ENCODE data around the gene KIF19.

KIF19 gene

GRCh38 chr17:74336307-74336706 is 10.3 kb downstream of the KIF19 start:
- no peak for TF ChIP-seq CTCF (IDR thresholded peaks at IDR 0.05; ENCODE audit: extremely low read depth, insufficient read depth, missing control alignments)
- in situ Hi-C loops (cut with MboI; ENCODE audit: low pct_unique_long_range_greater_than_20kb, low sequenced_read_pairs, unreplicated experiment) = no loop called here
- no peak for DNase-seq (ENCODE audit: low spot score)

GRCh38 chr17:74337834-74338500 is 11.9 kb downstream of the KIF19 start:
- no peak for DNase-seq (ENCODE audit: low spot score)
- in situ Hi-C loops (cut with MboI; ENCODE audit: low pct_unique_long_range_greater_than_20kb, low sequenced_read_pairs, unreplicated experiment) = no loop called here
- TF ChIP-seq CTCF (IDR thresholded peaks at IDR 0.05; ENCODE audit: extremely low read depth, insufficient read depth, missing control alignments) = no peak

GRCh38 chr17:74339537-74340195 is 13.6 kb downstream of the KIF19 start:
- no peak for DNase-seq (ENCODE audit: low spot score)
- no peak for TF ChIP-seq CTCF (IDR thresholded peaks at IDR 0.05; ENCODE audit: extremely low read depth, insufficient read depth, missing control alignments)
- in situ Hi-C loops (cut with MboI; ENCODE audit: low pct_unique_long_range_greater_than_20kb, low sequenced_read_pairs, unreplicated experiment) = no loop called here

- no peak for TF ChIP-seq CTCF (IDR thresholded peaks at IDR 0.05; ENCODE audit: extremely low read depth, insufficient read depth, missing control alignments)
- in situ Hi-C loops (cut with MboI; ENCODE audit: low pct_unique_long_range_greater_than_20kb, low sequenced_read_pairs, unreplicated experiment) = no loop called here
- no peak for DNase-seq (ENCODE audit: low spot score)
These were observed 14.5 kb downstream of the KIF19 start for GRCh38 chr17:74340470-74341023.

- TF ChIP-seq CTCF (IDR thresholded peaks at IDR 0.05; ENCODE audit: extremely low read depth, insufficient read depth, missing control alignments) = no peak
- in situ Hi-C loops (cut with MboI; ENCODE audit: low pct_unique_long_range_greater_than_20kb, low sequenced_read_pairs, unreplicated experiment) = no loop called here
- DNase-seq (ENCODE audit: low spot score) = no peak
These were observed 16.2 kb downstream of the KIF19 start for GRCh38 chr17:74342224-74342623.

- in situ Hi-C loops (cut with MboI; ENCODE audit: low pct_unique_long_range_greater_than_20kb, low sequenced_read_pairs, unreplicated experiment) = no loop called here
- no peak for TF ChIP-seq CTCF (IDR thresholded peaks at IDR 0.05; ENCODE audit: extremely low read depth, insufficient read depth, missing control alignments)
- no peak for DNase-seq (ENCODE audit: low spot score)
These were observed 17.1 kb downstream of the KIF19 start for GRCh38 chr17:74343121-74343520.
